WERI-Rb-1 (cell line): ENCODE results near the gene MST1.
A peak's percentile ranks its signal among the peaks of the same experiment; 100 is the strongest.

Experiments used
- DNase-seq: peaks from one replicate; pipeline ENCODE4 v3.0.0-alpha.2; 2020
- H3K27ac ChIP-seq: fragments of 250-450 bp; sonication (Bioruptor Pico); 2 replicates; pipeline ENCODE4 v1.5.1; 2020; ENCODE audit warnings: mild to moderate bottlenecking, moderate library complexity
- H3K27me3 ChIP-seq: fragments of 250-450 bp; sonication (Bioruptor Pico); 2 replicates; pipeline ENCODE4 v1.5.1; 2021; ENCODE audit warnings: mild to moderate bottlenecking, low read depth, moderate library complexity; ENCODE audit not compliant: insufficient read depth, severe bottlenecking
- H3K36me3 ChIP-seq: fragments of 250-450 bp; sonication (Bioruptor Pico); 2 replicates; pipeline ENCODE4 v1.5.1; 2020; ENCODE audit warnings: mild to moderate bottlenecking, moderate library complexity
- H3K4me3 ChIP-seq: 2 replicates; pipeline ENCODE4 v1.5.1; 2011; ENCODE audit warnings: low read depth, mild to moderate bottlenecking, control low read depth, low read length
- H3K9me3 ChIP-seq: fragments of 250-450 bp; sonication (Bioruptor Pico); 2 replicates; pipeline ENCODE4 v1.5.1; 2021; ENCODE audit warnings: mild to moderate bottlenecking, moderate library complexity; ENCODE audit not compliant: severe bottlenecking
- TF ChIP-seq, protein P1 (sequence below): IDR thresholded peaks from 2 replicates; pipeline ENCODE4 v1.5.1; 2011; ENCODE audit warnings: low read depth, mild to moderate bottlenecking, control low read depth, inconsistent platforms, low read length

MST1 gene

DNA sequence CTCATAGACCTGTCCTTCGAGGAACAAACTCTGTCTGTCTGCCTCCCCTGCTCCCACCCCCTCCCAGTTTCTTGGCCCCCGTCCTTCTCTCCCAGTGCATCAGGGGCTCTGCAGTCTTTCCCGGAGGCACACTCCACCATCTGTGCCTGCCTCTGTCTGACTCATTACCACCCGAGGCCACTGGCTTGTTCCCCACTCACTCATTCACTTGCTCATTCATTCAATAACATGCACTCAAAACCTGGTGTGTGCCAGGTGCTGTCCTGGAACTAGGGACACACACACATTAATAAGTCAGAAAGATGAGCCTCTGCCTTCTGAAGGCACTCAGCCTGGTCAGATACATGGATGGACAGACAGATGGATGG is 17.8 kb upstream of the MST1 start:
- DNase-seq = no peak
- Histone ChIP-seq H3K36me3 (peaks cover 9% of the 10 kb centered on the region), H3K4me3 (no peak overlapping the region), H3K27ac (no peak overlapping the region), H3K27me3 (no peaks in the 10 kb centered on the region), H3K9me3 (no peaks in the 10 kb centered on the region)
- TF ChIP-seq, protein P1, sequence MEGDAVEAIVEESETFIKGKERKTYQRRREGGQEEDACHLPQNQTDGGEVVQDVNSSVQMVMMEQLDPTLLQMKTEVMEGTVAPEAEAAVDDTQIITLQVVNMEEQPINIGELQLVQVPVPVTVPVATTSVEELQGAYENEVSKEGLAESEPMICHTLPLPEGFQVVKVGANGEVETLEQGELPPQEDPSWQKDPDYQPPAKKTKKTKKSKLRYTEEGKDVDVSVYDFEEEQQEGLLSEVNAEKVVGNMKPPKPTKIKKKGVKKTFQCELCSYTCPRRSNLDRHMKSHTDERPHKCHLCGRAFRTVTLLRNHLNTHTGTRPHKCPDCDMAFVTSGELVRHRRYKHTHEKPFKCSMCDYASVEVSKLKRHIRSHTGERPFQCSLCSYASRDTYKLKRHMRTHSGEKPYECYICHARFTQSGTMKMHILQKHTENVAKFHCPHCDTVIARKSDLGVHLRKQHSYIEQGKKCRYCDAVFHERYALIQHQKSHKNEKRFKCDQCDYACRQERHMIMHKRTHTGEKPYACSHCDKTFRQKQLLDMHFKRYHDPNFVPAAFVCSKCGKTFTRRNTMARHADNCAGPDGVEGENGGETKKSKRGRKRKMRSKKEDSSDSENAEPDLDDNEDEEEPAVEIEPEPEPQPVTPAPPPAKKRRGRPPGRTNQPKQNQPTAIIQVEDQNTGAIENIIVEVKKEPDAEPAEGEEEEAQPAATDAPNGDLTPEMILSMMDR = no peak

DNA sequence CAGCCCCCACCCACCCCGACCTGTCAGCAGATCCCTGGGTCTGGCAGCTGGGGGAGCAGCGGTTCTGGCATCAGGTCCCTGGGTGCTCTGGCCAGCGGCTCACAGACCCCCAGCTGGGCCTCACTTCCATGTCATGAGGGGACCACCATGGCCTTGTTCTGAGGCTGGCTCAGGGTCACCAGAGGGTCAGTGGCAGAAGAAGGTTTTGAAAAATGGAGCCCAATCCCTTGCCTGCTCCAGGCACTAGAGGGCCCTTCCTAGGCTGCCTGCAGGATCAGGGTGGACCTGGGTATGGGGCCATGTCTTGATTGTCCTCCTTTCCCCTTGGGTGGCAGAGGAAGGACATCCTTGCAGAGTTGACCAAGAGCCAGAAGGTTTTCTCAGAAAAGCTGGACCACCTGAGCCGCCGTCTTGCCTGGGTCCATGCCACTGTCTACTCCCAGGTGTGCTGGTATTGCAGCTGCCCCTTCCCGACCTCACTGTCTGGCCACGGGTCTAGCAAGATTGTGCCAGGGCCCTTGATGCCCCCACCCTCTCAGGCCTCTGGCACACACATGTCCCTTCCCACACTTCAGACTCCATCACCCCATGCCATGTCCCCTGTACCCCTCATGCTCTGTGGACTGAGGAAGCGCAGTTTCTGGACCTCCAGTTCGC is 17.3 kb upstream of the MST1 start:
- H3K27me3 ChIP-seq = no peaks in the 10 kb centered on the region
- no peaks in the 10 kb centered on the region for H3K9me3 ChIP-seq
- DNase-seq = no peak
- no peak overlapping the region for H3K4me3 ChIP-seq
- peaks cover 11% of the 10 kb centered on the region for H3K36me3 ChIP-seq
- TF ChIP-seq, protein P1 = no peak
- no peak overlapping the region for H3K27ac ChIP-seq

DNA sequence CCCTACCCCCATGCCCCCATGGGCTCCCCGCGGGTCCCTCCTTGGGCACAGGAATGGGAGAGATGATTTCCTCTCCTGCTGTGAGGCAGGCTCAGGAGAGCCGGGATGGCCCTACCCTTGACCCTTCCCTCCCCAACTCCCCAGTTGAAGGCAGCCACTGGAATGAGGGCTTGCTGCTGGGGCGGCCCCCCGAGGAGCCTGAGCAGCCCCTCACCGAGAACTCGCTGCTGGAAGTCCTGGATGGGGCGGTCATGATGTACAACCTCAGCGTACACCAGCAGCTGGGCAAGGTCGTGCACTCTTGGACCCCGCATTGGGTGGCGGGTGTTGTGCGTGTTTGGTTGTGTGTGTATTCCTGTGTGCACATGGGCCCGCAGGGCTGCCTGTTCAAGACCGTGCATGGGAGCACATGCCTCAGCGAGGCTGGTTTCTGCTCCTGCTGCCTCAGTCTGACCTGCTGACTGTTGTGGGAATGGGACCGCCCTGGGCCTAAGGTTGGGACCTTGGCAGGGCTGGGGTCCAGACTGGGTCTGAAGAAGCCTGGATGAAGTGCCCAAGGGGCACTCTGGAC is 16.2 kb upstream of the MST1 start:
- DNase-seq = no peak
- no peaks in the 10 kb centered on the region for H3K9me3 ChIP-seq
- H3K27ac ChIP-seq = no peak overlapping the region
- TF ChIP-seq, protein P1 = no peak
- H3K27me3 ChIP-seq = no peaks in the 10 kb centered on the region
- H3K4me3 ChIP-seq = no peak overlapping the region
- peaks cover 12% of the 10 kb centered on the region for H3K36me3 ChIP-seq

DNA sequence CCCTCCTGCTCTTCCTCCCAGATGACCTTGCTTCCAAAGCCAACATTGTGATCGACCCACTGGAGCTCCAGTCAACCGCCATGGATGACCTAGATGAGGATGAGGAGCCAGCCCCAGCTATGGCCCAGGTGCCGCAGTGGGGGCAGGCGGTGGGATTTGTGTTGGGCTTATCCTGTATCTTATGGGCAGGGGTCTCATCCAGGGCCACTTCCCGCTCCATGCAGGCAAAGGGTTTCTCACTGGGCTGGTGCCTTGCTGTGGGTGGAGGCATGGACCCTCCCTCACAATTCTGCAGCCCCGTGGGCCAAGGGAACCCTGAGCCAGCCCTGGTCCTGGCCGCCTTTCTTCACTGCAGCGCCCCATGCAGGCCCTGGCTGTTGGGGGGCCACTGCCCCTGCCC is 15.4 kb upstream of the MST1 start:
- TF ChIP-seq, protein P1 = no peak
- Histone ChIP-seq H3K9me3 (no peaks in the 10 kb centered on the region), H3K27ac (no peak overlapping the region), H3K27me3 (no peaks in the 10 kb centered on the region), H3K36me3 (peaks cover 12% of the 10 kb centered on the region), H3K4me3 (no peak overlapping the region)
- no peak for DNase-seq

DNA sequence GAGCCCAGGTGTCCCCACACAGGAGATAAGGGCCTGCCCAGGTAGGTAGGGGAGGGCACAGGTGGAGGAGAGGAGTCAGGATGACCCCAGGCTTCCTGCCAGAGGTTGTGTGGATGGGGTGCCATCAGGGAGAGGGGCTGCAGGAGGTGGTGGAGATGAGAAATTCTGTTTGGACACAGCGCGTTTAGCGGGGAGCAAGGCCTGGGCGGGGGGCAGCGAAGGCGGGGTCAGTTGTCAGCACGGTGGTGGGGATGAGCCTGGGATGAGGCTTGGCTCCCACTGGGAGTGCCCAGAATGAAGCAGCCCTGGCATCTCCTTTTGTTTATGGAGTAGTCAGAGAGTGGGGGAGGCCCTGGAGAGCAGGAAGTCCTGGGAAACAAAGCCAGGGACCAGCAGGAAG is 14.7 kb upstream of the MST1 start:
- Histone ChIP-seq H3K27me3 (no peaks in the 10 kb centered on the region), H3K27ac (0 out of 2 replicates have a peak overlapping the region, but pooled peaks have one; percentile 3), H3K36me3 (peaks cover 12% of the 10 kb centered on the region), H3K9me3 (no peaks in the 10 kb centered on the region), H3K4me3 (no peak overlapping the region)
- DNase-seq = no peak
- TF ChIP-seq, protein P1 = no peak

DNA sequence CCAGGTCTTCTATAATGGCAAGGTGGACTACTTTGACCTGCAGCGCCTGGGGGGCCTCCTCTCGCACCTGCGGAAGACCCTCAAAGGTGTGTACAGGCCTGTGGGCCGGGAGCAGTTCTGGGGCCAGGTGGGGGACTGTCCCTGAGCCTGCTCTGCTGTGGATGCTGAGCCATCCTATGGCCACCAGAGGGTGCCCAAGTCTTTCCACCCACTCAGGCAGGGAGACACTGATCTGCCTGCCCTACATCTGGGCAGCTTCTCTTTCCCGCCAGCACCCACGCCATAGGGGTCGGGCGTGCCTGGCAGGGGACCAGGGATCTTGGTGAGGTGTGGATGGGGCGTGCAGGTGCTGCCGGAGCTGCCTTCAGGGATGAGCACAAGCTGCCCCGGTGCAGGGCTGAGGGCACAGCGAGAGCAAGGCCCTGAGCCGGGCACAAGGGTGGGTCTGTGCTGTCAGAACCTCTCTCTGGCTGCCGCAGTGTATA is 14.2 kb upstream of the MST1 start:
- Histone ChIP-seq H3K27ac (0 out of 2 replicates have a peak overlapping the region, but pooled peaks have one; percentile 3), H3K36me3 (peaks cover 12% of the 10 kb centered on the region), H3K9me3 (no peaks in the 10 kb centered on the region), H3K4me3 (no peak overlapping the region), H3K27me3 (no peaks in the 10 kb centered on the region)
- TF ChIP-seq, protein P1 = peak; percentile 95
- peak; percentile 76 for DNase-seq
